Hepatocyte (in vitro differentiated cells): ENCODE results near the gene RHEX.

Source experiments
- EZH2phosphoT487 ChIP-seq: fragments of 200-600 bp; sonication (generic); IDR thresholded peaks from one replicate; pipeline ENCODE4 v1.6.1; 2018; ENCODE audit warnings: antibody characterized with exemption, mild to moderate bottlenecking, low read depth, moderate library complexity; ENCODE audit not compliant: unreplicated experiment, severe bottlenecking
- TF ChIP-seq, protein P1 (sequence below): fragments of 200-600 bp; sonication (generic); IDR thresholded peaks from 2 replicates; pipeline ENCODE4 v1.5.1; 2016; ENCODE audit warnings: antibody characterized with exemption, mild to moderate bottlenecking; ENCODE audit not compliant: poor library complexity

DNA sequence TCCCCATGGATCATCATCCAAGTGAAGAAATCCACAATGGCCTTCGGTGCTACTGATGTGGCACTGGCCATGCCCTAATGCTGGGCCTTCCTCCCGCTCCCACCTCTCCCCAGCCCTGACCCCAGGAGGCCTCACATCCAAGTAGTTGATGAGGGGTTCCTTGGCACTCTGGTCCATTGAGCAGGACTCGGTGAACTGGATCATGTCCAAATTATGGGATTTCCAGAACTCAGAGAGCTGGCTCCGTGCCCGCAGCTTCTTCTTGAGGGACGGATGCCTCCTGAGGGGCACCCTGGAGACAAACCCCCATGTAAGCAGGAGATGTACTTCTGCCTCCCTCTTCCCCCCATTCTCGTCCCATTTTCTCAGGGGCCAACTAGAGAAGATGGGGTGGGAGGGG, 30.2 kb upstream of the RHEX start:
- TF ChIP-seq, protein P1, sequence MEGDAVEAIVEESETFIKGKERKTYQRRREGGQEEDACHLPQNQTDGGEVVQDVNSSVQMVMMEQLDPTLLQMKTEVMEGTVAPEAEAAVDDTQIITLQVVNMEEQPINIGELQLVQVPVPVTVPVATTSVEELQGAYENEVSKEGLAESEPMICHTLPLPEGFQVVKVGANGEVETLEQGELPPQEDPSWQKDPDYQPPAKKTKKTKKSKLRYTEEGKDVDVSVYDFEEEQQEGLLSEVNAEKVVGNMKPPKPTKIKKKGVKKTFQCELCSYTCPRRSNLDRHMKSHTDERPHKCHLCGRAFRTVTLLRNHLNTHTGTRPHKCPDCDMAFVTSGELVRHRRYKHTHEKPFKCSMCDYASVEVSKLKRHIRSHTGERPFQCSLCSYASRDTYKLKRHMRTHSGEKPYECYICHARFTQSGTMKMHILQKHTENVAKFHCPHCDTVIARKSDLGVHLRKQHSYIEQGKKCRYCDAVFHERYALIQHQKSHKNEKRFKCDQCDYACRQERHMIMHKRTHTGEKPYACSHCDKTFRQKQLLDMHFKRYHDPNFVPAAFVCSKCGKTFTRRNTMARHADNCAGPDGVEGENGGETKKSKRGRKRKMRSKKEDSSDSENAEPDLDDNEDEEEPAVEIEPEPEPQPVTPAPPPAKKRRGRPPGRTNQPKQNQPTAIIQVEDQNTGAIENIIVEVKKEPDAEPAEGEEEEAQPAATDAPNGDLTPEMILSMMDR: no peak
- no peak for TF ChIP-seq EZH2phosphoT487
